Measurements from ENCODE around the gene SLC25A29.
A peak's percentile ranks its signal among the peaks of the same experiment; 100 is the strongest.

SLC25A29 gene

DNA sequence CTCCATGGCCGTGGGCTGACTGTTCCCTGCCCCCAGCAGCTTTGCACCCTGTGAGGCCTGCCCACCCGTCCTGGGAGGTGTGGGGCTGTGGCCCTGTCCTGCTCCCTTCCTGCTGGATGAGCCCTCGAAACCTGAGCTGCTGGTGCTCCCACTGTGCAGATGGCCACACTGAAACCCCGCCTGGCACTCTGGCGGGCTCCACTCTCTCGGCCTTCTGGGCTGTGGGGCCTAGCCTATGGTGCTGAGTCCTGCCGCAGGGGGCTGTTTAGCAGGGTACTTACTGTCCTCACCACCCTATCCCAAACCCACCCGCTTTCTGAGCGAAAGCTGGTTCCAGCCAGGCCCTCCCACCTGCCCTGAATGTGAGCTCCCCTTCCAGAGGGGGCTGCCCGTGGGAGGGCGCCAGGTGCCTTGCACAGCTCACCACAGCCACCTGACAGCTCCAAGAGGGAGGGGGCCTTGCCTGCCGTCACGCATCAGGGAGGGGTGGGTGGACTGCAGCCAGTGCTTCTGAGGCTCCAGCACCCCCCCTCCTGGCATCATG is 24.2 kb upstream of the SLC25A29 start:
- DNase-seq: no peak

GRCh38 chr14:100330007-100330344 is 23.7 kb upstream of the SLC25A29 start:
- no peak for DNase-seq

DNA sequence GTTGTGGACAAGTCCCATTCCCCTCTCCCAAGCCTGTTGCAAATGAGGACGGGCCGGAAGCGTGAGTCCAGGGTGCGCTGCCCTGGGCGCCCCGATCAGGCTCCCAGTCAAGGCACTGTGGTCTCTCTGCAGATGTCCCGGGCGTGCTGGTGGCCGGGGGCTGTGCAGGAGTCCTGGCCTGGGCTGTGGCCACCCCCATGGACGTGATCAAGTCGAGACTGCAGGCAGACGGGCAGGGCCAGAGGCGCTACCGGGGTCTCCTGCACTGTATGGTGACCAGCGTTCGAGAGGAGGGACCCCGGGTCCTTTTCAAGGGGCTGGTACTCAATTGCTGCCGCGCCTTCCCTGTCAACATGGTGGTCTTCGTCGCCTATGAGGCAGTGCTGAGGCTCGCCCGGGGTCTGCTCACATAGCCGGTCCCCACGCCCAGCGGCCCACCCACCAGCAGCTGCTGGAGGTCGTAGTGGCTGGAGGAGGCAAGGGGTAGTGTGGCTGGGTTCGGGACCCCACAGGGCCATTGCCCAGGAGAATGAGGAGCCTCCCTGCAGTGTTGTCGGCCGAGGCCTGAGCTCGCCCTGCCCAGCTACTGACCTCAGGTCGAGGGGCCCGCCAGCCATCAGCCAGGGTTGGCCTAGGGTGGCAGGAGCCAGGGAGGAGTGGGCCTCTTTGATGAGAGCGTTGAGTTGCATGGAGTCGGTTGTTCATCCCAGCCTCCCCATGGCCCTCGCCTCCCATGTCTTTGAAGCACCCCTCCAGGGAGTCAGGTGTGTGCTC is 23.2 kb upstream of the SLC25A29 start:
- no peak for DNase-seq

GRCh38 chr14:100328495-100329163 is 22.4 kb upstream of the SLC25A29 start:
- no peak for DNase-seq

DNA sequence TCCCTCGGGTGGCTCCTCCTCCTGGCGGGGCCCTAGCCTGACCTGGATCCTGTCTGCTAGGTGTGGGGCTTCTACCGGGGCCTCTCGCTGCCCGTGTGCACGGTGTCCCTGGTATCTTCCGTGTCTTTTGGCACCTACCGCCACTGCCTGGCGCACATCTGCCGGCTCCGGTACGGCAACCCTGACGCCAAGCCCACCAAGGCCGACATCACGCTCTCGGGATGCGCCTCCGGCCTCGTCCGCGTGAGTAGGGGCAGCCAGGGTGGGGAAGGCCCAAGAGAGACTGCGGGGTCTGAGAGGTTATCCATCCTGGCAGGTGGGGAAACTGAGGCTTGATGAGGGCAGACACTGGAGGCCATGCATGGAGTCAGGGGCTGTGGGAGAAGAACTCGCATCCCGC is 20.9 kb upstream of the SLC25A29 start:
- DNase-seq: no peak

DNA sequence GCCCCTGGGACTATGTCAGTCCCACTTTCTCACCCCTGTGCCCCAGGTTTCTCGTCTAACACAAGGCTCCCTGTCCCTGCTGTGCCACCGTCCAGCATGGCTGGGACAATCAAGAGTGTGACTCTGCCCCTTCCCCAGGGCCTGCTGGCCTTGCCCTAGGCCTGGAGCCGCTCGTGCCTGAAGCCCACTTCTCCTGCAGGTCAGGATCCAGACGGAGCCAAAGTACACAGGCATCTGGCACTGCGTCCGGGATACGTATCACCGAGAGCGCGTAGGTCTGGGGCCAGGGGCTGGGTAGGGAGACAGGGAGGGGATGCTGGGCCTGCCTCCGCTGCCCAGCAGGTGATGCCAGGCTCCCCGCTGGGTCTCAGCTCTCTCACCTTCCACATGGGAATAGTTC is 19.7 kb upstream of the SLC25A29 start:
- DNase-seq: no peak

DNA sequence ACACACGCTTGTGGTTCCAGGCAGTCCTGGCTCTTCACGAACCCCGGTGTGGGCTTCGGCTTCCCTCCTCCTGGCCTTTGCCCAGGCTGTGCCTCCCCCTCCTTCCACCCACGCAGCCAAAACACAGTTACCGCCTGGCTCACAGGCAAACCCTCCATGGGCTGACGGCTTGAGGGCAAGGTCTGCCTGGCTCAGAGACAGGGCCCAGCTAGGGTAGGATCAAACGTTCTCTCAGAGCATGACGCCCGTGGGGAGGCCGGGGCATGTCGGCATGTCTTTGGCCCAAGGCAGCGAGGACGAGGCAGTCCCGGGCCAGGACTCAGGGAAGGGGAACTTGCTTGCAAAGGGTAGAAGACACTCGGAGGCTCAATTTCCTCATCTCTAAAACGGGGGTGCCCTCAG is 19.0 kb upstream of the SLC25A29 start:
- no peak for DNase-seq

- no peak for DNase-seq
These were observed 17.7 kb upstream of the SLC25A29 start for GRCh38 chr14:100323942-100324307.

DNA sequence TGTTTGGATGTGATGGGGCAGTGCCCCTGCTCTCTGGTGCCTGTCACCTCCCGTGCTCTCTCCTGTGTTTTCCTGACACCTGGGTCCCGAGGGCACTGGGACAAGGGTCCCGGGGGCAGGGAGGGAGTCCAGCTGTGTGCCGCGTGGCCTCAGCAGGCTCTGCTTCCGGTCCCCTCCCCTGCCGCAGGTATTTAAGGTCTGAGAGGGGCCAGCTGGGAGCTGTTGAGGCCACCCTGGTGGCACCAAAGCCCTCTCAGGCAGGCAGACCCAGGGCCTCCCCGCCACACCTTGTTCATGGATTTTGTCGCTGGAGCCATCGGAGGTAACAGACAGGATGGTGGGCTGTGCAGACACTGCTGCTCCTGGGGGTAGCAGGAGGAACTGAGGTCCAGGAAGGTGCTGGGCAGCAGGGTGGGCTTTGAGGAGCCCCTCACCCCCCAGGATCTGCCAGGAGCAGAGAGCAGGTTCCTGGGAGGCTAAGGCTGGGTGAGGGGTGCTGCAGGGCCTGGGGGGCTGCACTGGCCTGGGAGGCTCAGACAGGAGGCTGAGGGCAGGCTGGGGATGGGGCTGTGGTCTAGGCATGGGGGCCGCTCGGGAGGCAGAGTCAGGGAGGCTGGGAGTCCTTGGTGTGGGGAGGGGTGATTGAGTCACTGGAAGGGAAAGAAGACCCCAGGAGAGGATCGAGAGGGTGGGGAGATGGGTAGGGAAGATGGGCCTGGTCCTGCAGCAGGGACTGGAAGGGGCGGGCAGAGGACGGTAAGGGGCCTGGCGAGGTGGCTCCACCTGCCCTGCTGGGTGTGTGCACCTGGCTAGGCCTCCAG is 17.1 kb upstream of the SLC25A29 start, which contains the start of gene SLC25A47:
Gene SLC25A47 (plus strand): TSS at position 219 of the 821 bp plus-strand sequence. CDS start 76 bp downstream, at position 295.
- no peak for DNase-seq

GRCh38 chr14:100322138-100322957 is 16.1 kb upstream of the SLC25A29 start:
- DNase-seq: no peak

DNA sequence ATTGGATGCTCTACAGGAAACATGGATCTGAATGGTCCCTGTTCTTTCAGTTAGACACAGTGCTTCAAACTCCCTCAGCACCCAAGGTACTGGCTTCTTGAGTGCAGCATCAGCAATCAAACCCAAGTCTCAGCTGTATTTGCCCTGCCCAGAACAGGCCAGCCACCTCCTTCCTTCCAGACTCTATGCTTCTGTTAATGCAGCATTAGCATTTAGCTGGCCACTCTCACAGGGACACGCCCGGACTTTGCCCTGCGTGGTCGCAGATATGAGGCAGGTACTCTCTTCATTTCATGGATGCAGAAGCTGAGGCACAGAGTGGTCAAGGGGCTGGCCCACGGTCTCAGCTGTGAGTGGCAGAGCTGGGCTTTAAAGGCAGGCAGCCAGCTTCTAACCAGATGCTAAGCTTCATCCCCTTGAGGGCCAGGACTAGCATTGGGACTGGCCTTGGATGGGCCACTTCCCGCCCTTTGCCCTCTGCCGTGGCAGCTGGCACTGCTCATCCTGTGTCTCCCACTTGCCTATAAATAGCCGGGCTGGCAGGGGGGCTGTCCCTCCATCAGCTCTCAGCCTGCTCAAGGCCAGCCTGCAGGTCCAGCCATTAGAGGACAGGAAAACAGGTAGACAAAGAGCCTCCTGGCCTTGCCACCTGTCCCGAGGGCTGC is 15.4 kb upstream of the SLC25A29 start:
- no peak for DNase-seq

DNA sequence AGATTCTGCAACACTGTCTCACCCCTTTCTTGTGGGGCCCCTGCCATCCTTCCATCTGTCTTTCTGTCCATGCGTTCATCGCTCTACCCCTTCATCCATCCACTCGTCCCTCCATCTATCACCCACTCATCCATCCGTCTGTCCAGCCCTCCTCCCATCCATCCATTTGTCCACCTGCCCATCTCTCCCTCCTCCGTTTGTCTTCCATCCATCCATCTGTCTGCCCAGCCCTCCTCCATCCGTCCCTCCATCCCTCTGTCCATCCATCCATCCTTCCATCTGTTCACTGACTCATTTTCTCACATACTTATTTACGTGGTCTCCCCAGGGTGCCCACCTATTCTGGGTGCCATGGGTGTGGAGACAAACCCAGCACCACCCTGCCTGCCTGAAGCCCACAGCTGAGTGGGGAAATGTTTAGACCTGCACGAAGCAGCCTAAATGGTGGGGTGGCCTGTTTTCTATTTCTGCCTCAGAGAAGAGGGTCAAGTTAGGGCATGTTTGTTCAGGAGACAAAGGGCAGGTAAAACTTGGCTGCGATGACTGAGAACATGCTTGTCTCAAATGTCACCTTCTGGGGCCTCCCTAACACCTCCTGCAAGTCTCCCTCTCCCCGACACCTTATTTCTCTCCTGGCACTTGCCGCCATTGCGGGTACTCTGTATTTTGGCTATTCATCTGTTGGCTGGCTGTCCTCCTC is 14.1 kb upstream of the SLC25A29 start:
- no peak for DNase-seq

GRCh38 chr14:100317912-100318808 is 11.9 kb upstream of the SLC25A29 start:
- DNase-seq: no peak

GRCh38 chr14:100317389-100317788 is 11.1 kb upstream of the SLC25A29 start:
- DNase-seq: no peak

GRCh38 chr14:100314724-100315123 is 8.5 kb upstream of the SLC25A29 start:
- DNase-seq: no peak

DNA sequence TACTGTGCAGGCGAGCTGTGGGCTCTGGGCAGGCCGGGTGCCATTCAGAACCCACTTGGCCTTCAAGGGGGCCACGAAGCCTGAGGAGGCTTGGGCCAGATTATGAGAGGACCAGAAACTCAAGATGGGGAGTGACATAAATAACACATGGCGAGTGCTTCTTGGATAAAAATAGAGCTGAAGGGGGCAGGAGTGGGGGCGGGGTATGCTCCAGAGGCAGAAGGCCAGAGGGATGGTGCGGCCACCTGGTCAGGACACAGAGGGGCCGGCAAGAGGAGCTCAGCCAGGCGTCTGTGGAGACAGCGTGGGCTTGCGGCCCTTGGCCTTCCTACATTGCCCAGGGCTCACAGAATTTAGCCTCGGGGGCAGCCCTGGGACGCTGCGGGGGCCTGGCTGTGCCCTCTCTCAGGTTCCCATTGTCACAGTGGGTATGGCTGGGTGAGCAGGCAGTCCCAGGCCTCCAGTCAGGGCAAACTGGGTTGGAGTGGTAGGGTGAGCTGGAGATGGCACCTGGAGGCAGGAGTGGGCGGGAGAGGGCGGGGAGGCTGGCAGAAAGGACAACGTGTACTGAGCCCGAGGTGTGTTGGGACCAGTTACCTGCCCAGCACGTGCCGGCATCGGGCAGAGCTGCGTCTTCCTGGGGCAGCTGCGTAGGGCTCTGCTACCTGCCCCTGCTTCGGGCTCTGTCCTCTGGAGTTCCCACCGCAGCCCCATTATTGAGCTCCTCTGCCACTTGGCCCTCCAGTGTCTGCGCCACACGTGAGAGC is 7.4 kb upstream of the SLC25A29 start:
- DNase-seq: no peak

DNA sequence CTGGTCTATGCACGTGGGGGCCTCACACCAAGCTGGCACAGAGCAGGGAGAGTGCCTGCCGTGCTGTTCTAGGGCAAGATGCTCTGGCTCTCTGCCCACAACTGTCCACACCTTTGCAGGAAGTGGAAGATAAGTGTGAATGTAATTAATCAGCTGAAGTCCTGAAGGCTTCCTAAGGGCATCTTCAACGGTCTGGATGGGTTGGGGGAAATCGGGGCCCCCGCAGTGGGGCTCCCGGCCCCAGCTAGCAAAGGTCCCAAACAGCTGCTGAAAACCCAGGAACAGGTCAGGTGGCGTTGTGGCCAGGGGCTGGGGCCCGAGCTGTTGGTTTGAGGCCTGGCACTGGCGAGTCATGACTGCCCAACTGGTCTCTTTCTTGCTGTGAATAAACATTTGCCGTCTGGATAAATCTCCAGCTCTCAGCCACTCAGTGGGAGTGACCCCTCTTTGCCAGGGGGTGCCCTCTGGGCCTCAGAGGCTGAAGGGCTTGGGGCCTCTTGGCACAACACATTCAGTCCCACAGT is 6.7 kb upstream of the SLC25A29 start:
- no peak for DNase-seq

- peak; percentile 41 for DNase-seq
These were observed 6.0 kb upstream of the SLC25A29 start for GRCh38 chr14:100312110-100312876.
